ES-I3 (cell line): ENCODE data around the gene SCMH1.
"Not testable (repeated sequence)": the region's sequence is repeated elsewhere in the genome, so short reads cannot be mapped to it uniquely, and the experiment has no call there.

ENCODE experiments used
- H3K36me3 ChIP-seq: 2 replicates; pipeline ENCODE4 v1.6.1; 2013; ENCODE audit warnings: mild to moderate bottlenecking, low read length, control low read depth, moderate library complexity; ENCODE audit not compliant: insufficient read depth
- H3K4me1 ChIP-seq: 2 replicates; pipeline ENCODE4 v1.6.1; 2013; ENCODE audit warnings: mild to moderate bottlenecking, control low read depth, low read length; ENCODE audit not compliant: insufficient read depth
- H3K9ac ChIP-seq: 2 replicates; pipeline ENCODE4 v1.6.1; 2013; ENCODE audit warnings: low read depth, mild to moderate bottlenecking, low read length, moderate library complexity
- H3K9me3 ChIP-seq: 2 replicates; pipeline ENCODE4 v1.6.1; 2013; ENCODE audit warnings: mild to moderate bottlenecking, low read length, moderate library complexity; ENCODE audit not compliant: control insufficient read depth, insufficient read depth

Gene SCMH1

DNA sequence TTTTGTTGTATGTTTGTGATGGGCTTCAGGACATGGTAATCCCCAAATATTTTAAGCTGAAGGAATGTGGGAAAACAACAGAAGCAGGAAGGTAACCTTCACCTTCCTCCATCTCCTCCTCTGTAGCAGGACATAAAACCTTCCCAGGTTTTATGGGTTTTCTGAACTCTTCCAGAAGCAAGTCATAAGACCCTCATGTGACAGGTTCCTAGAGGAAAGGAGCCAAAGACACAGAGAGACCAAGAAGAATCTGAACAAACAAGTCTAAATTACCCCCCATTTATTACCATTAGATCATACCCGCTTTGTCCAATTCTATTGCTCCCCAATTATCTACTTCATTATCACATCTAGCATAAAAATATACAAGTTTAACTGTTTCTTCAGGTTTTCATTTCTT is 28.8 kb downstream of the SCMH1 start:
- H3K9ac ChIP-seq = no peak overlapping the region
- H3K9me3 ChIP-seq = peaks cover 2% of the 10 kb centered on the region; the same call in 1 of the 2 replicates
- H3K4me1 ChIP-seq = no peaks in the 10 kb centered on the region
- H3K36me3 ChIP-seq = no peaks in the 10 kb centered on the region

DNA sequence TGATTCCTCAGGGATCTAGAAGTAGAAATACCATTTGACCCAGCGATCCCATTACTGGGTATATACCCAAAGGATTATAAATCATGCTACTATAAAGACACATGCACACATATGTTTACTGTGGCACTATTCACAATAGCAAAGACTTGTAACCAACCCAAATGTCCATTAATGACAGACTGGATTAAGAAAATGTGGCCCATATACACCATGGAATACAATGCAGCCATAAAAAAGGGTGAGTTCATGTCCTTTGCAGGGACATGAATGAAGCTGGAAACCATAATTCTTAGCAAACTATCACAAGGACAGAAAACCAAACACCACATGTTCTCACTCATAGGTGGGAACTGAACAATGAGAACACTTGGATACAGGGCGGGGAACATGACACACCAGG is 30.5 kb downstream of the SCMH1 start:
- H3K9ac ChIP-seq, H3K4me1 ChIP-seq, H3K36me3 ChIP-seq, H3K9me3 ChIP-seq: not testable (repeated sequence)

DNA sequence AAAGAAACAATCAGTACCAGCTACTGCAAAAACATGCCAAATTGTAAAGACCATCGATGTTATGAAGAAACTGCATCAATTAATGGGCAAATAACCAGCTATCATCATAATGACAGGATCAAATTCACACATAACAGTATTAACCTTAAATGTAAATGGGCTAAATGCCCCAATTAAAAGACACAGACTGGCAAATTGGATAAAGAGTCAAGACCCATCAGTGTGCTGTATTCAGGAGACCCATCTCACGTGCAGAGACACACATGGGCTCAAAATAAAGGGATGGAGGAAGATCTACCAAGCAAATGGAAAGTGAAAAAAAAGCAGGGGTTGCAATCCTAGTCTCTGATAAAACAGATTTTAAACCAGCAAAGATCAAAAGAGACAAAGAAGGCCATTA is 35.1 kb downstream of the SCMH1 start:
- H3K4me1 ChIP-seq, H3K9ac ChIP-seq, H3K9me3 ChIP-seq, H3K36me3 ChIP-seq: not testable (repeated sequence)

- Histone ChIP-seq H3K4me1 (no peaks in the 10 kb centered on the region), H3K9ac (no peak overlapping the region), H3K9me3 (peaks cover 5% of the 10 kb centered on the region), H3K36me3 (no peaks in the 10 kb centered on the region; the same call in 1 of the 2 replicates)
Measured at GRCh38 chr1:41200728-41201127, 41.4 kb downstream of the SCMH1 start.

DNA sequence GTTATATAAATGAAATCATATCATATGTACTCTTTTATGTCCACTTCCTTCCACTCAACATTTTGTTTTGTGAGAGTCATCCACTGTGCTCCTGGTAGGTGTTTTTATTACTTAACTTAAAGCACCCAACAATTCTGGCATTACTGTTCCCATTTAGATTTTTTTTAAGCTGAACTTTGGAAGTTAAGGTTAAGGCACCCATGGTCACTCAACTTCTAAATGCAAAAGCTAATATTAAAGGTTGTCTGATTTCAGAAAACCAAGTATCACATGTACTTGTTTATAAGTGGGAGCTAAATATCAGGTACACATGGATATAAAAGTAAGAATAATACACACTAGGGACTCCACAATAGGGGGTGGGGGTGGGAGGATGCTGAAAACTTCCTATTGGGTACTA is 42.7 kb downstream of the SCMH1 start:
- no peaks in the 10 kb centered on the region for H3K36me3 ChIP-seq
- H3K9ac ChIP-seq = no peak overlapping the region
- no peaks in the 10 kb centered on the region for H3K4me1 ChIP-seq
- peaks cover 4% of the 10 kb centered on the region for H3K9me3 ChIP-seq

DNA sequence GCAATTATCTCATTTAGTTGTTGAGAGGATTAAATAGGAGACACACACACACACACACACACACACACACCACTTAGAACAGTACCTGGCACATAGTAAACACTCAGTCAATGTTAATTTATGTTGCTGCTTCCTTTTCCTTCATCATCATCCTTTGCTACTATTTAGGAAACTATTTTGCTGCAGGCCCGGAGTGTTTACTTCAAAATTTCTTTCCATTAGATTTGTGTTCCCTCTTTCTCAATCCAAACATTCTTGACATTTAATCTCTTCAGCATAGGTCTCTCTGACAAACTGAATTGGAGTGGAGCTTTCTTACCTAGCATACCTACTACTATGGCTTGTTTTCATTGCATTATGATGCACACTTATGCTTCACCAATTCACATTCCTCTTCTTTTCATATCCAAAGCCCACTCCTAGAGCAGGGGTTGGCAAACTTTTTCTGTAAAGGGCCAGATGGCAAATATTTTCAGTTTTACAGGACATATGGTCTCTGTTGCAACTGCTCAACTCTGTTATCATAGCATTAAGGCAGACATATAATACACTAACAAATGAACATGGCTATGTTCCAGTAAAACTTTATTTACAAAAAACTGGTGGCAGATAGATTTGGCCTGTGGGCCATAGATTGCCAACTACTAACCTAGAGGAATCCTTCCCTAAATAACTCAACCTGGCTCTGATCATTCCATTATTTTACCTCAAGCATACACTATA is 49.5 kb downstream of the SCMH1 start:
- H3K9me3 ChIP-seq = no peaks in the 10 kb centered on the region
- H3K9ac ChIP-seq = no peak overlapping the region
- no peaks in the 10 kb centered on the region for H3K4me1 ChIP-seq
- no peaks in the 10 kb centered on the region for H3K36me3 ChIP-seq

GRCh38 chr1:41184446-41184845 is 57.7 kb downstream of the SCMH1 start:
- H3K9ac ChIP-seq = no peak overlapping the region
- no peaks in the 10 kb centered on the region for H3K9me3 ChIP-seq
- no peaks in the 10 kb centered on the region for H3K36me3 ChIP-seq
- no peaks in the 10 kb centered on the region for H3K4me1 ChIP-seq

DNA sequence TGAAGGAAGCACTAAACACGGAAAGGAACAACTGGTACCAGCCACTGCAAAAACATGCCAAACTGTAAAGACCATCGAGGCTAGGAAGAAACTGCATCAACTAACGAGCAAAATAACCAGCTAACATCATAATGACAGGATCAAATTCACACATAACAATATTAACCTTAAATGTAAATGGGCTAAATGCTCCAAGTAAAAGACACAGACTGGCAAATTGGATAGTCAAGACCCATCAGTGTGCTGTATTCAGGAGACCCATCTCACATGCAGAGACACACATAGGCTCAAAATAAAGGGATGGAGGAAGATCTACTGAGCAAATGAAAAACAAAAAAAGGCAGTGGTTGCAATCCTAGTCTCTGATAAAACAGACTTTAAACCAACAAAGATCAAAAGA is 63.9 kb downstream of the SCMH1 start:
- not testable (repeated sequence) for H3K36me3 ChIP-seq, H3K4me1 ChIP-seq, H3K9ac ChIP-seq, H3K9me3 ChIP-seq

DNA sequence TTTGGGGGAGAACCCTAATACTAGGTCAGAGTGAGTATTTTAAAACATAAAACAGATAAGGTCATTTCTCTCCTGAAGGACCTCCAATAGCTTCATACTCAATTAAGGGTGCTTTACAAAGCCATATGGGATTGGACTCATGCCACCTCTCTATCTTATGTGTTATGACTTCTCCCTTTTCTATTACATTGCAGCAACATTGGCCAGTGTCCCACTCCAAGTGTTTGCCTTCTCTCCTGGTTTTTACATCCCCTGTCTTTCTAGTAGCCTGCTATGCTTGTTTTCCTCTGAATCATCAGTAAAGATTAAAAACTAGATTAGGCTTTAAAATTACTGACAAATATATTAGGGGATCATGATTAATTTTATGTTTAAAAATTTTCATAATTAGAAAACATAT is 66.6 kb downstream of the SCMH1 start:
- H3K9ac ChIP-seq = no peak overlapping the region
- peaks cover 5% of the 10 kb centered on the region for H3K9me3 ChIP-seq
- H3K36me3 ChIP-seq = no peaks in the 10 kb centered on the region
- H3K4me1 ChIP-seq = no peaks in the 10 kb centered on the region

GRCh38 chr1:41174170-41174569 is 67.9 kb downstream of the SCMH1 start:
- Histone ChIP-seq H3K4me1 (no peaks in the 10 kb centered on the region), H3K9ac (no peak overlapping the region), H3K9me3 (peaks cover 8% of the 10 kb centered on the region), H3K36me3 (no peaks in the 10 kb centered on the region)

GRCh38 chr1:41173651-41174050 is 68.5 kb downstream of the SCMH1 start:
- Histone ChIP-seq H3K9ac (no peak overlapping the region), H3K36me3 (no peaks in the 10 kb centered on the region), H3K4me1 (no peaks in the 10 kb centered on the region), H3K9me3 (peaks cover 10% of the 10 kb centered on the region)

DNA sequence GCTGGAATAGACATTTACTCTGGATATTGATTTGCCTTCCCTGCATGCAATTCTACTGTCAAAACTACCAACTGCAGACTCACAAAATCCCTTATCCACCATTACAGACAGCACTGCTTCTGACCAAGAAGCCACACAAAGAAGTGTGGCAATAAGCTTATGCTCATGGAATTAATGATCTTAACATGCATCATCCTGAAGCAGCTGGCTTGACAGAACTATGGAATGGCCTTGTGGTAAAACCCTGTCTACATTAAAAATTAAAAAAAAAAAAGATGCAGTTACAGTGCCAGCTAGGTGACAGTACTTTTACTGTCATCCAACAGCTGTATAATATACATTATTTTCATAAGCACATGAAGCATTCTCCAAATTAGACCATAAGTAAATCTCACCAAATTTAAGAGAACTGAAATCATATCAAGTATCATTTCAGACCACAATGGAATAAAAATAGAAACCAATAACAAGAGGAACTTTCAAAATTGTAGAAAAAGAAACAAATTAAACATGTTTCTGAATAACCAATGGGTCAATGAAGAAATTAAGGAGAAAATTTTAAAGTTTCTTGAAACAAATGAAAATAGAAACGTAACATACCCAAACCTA is 70.7 kb downstream of the SCMH1 start:
- peaks cover 3% of the 10 kb centered on the region; the same call in 1 of the 2 replicates for H3K36me3 ChIP-seq
- no peak overlapping the region for H3K9ac ChIP-seq
- H3K4me1 ChIP-seq = no peaks in the 10 kb centered on the region
- peaks cover 10% of the 10 kb centered on the region for H3K9me3 ChIP-seq

DNA sequence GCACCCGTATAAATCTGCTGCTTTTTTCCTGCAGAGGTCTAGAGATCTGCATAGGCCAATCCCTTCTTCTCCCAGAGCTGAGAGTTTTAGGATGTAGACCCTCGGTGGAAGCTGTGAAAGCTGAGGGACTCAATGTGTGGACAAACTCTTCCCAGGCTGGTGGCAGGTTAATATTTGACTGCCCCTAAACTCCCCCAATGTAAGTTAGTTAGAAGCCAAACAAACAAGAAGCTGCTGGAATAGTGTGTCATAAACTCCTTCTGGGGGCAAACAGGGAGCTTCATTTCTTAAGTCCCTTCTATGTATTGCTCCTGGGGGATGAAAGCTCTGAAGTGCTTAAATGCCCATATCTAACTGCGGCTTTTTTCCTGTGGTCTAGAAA is 72.3 kb downstream of the SCMH1 start:
- Histone ChIP-seq H3K4me1 (no peaks in the 10 kb centered on the region), H3K9me3 (peaks cover 5% of the 10 kb centered on the region; the same call in 1 of the 2 replicates), H3K36me3 (peaks cover 3% of the 10 kb centered on the region; the same call in 1 of the 2 replicates), H3K9ac (no peak overlapping the region)

DNA sequence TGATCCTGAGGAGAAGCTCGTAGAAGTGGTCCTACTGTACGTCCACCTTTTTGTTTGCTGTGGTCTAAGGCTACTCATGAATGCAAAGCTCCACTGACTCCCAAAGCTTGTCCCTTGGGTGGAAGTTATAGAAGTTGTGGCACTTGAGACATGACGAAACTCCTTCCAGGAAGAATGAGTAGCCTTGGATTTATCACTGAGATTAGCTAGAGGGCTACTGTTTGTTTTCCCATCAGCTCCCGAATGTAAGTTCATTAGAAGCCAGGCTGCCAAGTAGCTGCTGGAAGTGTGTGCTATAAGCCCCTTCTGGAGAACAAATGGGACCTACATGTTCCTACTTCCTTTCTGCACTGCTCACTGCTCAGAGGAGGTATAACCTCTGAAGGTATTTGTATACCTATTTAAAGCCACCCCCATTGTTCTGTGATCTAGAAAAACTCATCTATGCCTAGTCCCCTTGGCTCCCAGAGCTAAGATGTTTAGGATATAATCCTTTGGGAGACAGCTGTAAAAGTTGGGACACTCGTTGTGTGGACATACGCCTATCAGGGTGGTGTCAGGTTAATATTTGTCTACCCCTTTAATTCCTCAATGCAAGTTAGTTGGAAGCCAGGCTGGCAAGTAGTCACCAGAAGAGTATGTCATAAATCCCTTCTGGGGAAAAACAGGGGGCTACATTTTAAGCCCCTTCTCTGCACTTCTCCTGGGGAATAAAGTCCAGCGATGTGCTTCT is 72.9 kb downstream of the SCMH1 start:
- no peak overlapping the region for H3K9ac ChIP-seq
- H3K4me1 ChIP-seq = no peaks in the 10 kb centered on the region
- H3K36me3 ChIP-seq = peaks cover 3% of the 10 kb centered on the region; the same call in 1 of the 2 replicates
- peaks cover 5% of the 10 kb centered on the region; the same call in 1 of the 2 replicates for H3K9me3 ChIP-seq

GRCh38 chr1:41167667-41168066 is 74.4 kb downstream of the SCMH1 start:
- H3K36me3 ChIP-seq = peaks cover 3% of the 10 kb centered on the region; the same call in 1 of the 2 replicates
- H3K9me3 ChIP-seq = peaks cover 5% of the 10 kb centered on the region; the same call in 1 of the 2 replicates
- no peak overlapping the region for H3K9ac ChIP-seq
- no peaks in the 10 kb centered on the region for H3K4me1 ChIP-seq
